HG02571 (cell line): Measurements from ENCODE around the gene TERC.
A peak's percentile ranks its signal among the peaks of the same experiment; 100 is the strongest.

Experiments used
- ATAC-seq: cut with Tn5 transposase; IDR thresholded peaks from one replicate; pipeline ENCODE4 v1.9.1; 2021; ENCODE audit warnings: mild to moderate bottlenecking, moderate library complexity; ENCODE audit not compliant: unreplicated experiment

The TERC gene

DNA sequence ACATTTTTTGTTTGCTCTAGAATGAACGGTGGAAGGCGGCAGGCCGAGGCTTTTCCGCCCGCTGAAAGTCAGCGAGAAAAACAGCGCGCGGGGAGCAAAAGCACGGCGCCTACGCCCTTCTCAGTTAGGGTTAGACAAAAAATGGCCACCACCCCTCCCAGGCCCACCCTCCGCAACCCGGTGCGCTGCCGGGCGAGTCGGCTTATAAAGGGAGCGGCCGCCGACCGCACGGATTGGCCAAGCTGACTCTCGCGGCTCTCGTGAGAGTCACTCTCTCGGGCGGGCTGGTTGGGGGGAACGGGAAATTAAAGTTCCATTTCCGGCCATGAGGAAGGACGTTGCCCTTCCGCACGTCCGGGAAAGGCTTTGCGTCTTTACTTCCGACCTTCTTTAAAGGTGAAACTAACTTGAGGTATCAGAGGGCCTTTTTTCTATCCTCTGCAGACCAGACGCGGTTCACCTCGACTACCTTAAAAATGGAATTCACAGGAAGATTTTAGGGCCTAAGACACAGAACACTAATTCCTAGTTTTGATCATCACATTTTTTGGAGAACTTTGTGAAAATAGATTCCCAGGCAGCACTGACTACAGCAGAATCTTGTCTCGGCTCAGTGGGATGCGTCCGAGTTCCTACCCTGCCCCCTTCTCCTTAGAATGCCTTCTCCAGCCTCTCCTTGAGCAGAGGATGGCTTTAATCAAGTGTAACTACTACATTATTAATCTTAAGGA lies at the start of gene TERC:
Gene TERC, minus strand, starts transcription at position 179 of the 731 bp plus-strand sequence.
- ATAC-seq, result peak; percentile 70

DNA sequence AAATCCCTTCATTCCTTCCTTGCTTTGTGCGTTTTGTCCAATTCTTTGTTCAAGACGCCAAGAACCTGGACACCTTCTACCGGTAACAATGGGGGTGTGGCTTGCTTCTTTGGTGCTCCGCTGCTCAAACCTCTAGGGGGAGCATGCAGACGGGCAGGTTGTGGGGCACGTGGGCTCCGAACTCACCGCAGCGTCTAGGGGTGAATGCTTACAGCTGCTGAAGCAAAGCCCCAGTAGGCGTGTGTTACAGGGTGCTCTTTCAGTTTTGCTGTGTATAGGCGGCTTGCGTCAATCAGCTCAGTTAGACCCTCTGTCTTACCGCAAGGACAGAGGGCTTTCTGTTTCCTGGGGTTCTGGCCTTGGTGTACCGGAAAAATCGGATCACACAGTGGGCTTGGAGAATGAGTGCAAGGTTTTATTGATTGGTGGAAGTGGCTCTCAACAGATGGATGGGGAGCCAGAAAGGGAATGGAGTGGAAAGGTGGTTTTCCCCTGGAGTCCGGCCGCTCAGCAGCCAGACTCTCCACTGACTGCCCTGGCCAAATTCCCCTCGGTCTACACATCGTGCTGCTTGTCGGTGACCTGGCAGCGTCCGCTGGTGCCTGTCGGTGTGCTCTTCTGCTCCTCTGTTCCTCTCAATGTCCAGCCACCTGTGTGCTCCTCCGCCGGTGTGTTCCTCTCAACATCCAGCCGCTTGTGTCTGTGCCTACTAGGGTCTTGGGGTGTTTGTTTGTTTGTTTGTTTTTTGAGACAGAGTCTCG lies 49.1 kb upstream of the TERC start:
- ATAC-seq, result peak; percentile 85

DNA sequence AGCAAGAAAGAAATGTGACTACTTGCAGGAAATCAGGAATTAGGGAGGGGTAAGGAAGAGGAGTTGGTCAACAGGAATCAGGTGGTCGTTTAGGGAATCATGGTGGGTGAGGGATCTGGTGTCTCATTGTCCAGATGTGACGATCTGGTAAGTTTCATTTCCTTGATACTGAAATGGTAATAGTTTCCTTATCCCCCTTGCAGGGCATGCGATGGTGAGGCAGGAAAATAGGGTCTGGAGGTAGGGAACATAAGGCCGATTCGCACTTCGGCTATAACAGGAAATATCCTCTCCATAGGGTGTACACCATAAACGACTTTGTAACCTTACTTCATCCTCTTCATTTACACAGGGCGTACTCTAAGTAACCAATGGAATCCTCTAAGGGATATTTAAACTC lies 48.4 kb upstream of the TERC start:
- no peak for ATAC-seq

DNA sequence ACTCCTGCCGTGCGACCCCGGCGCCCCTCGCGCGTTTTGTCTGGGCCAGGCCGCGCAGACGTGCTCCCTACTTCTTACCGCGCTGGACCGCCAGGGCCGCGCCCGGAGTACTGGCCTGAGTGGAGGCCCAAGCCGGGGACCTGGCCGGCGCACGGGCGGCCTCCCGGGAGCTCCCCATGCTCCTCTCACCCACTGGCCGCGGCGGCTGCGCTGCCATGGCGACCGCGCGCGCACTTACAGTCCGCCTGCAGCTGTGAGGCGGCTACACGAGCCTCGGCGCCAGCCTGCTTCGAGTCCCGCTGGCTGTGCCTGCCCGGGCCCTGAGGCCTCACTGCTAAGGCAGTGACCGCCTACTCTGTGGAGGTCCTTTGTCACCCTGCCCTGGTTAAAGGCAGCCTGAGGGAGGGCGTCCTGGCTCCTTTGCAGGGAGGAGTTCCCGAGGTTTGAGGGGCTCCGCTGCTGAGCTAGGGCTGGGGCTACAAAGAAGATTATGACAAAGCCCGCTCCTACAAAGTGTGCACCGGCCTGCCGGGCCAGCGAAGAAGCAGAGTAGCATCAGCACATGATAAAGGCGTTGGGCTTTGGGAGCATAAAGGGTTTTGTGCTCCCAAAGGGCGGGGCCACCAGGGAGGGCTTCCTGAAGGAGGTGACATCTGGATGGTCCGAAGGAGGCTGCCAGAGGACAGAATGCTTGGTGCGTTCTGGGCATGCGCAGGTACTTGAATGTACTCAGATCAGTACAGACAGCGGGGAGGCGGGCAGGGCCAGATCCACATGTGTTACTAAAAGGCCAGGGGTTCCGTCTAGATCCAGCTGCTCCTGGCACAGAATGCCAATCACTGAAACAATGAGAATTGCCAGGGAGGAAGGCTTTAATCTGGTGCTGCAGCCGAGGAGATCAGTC lies 47.7 kb upstream of the TERC start, which contains the start of the genes LRRC34 and LRRIQ4:
Gene LRRC34, minus strand, starts transcription at position 573 of the 904 bp plus-strand sequence. Its CDS starts 356 bp downstream, at position 217.
Gene LRRIQ4, plus strand, starts transcription at position 539 of the 904 bp plus-strand sequence. CDS start 9,052 bp downstream, outside the sequence.
- ATAC-seq, result peak; percentile 67

DNA sequence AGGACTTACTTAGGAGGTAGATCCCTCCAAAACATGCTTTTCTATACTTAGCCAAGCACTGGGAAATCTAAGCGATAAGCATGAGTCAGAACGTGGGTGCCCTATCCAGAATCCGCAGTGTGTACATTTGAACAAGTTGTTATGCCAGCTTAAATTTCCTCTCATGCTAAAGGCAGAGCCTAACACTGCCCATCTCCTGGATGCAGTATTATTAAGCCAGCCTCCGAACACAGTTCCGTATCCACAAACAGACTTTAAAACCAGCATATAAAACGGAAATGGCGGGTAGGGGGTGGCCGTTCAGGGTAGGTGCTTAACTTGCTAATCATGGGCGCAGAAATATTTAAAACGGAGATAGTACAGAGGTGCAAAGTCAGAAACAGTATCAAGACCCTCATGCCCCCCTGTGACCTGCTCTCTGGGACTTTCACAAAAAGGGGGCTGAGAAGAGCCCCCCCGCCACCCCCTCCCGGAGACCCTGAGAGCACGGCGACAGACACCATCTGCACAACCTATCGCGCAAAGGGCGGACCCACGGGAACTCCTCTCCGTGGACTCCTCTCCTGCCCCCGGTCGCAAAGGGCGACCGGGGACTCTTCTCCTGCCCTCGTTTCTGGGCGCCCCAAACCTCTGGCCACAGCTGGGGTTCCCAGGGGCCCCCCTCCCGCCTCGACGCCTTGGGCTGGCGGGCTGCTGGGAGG lies 46.9 kb upstream of the TERC start:
- no peak for ATAC-seq

DNA sequence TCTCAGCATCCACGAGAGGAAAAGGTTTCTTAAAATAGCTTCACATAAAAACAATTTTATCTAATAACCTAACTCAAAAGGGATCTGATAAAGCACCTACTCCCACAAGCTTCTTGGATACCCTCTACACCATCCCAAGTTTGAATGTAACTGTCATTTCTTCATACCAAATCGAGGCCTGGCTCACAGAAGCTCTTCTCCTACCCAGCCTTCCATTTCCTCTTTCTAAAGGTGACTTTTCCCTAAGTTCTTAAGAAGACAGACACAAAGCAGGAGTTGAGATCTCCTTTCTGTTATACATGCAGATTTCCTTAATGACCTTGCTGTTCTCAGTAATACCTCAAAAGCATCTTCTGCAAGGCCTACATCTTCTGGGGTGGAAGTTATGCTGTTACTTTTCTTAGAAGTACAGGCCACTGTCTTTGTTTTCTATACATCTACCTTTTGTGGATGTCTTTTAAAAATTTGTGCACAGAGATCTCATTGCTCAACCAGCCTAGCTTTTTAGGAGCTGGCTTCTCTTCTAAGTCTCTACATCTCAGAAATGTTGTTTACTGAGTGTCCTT lies 44.5 kb upstream of the TERC start:
- no peak for ATAC-seq

DNA sequence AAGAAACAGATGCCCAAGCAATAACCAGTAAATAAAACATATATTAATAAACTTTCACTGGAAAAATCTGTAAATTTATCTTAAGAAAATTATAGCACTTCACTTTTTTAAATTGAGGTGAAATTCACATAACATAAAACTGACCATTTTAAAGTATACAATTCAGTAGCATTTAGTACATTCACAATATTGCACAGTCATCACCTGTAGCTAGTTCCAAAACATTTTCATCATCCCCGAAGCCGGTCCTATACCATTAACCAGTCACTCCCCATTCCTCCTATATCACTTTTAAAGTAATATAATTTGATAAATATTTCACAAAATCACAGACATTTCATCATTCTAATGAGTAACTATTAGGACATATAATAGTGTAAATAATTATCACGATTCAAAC lies 39.8 kb upstream of the TERC start:
- no peak for ATAC-seq

DNA sequence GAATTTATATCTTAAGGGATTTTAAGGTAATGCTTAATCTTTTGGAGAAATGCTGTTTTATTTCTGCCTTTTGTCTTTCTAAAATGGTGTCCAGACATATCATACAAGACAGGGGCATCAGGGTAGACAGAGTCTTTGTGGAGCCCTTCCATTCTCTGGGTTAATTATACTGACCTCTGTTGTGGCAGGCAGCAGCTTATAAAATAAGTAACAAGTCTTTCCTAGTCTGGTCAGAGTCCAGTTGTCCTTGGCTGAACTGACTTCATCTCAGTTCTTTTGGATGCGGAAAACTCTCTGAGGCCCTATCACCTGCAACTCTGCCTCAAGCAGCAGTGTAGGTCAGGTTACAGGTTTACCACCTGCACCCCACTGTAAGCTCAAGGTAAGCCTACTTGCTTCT lies 27.5 kb upstream of the TERC start:
- ATAC-seq, result no peak

DNA sequence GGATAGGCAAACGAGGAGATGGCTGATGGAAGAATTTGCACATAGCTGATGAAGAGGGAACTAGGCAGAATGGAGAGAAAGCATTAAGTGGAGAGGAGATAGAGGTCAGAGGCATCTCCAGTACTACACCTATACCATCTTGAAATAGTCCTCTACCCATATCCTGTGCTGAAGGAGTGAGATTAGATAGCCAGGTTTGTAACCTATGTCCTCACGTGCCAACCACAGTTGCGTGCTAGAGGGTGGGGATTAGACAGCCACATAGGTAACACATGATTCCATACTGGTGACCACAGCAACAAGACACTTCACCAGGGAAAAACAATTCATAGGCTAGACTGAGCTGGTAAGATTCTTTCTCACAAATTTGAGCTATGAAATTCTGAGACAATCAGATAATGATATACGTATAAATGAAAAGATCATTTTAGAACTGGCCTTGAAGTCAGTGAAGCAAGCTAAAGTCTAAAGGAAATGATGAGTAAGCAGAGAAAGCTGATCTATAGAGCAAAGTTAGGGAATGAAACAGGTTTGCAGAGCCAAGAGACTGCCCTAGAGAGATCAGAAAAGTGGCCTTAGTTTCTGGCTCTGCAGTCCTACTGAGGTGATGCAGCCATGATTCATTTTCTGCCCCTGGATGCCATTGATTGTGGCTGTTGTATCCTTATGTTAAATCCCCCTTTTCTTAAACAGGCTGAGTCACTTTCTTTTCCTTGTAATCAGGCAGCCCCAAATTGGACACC lies 26.0 kb upstream of the TERC start:
- ATAC-seq, result no peak

DNA sequence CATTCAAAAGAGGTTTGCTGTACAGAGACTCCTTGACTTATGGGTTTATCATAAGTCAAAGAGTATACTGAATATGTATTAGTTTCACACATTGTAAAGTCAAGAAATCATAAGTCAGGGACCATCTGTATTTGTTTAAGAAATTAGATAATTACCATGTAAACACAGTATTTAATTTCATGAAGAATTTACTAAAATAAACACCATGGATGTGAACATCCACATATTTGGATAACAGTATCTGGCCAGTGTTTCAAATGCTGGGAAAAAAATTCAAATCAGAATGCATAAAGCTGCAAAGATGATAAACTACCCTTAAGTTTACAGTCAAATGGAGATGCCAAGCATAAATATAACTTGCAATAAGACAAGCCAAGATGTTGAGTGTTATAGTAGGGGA lies 25.4 kb upstream of the TERC start:
- no peak for ATAC-seq

DNA sequence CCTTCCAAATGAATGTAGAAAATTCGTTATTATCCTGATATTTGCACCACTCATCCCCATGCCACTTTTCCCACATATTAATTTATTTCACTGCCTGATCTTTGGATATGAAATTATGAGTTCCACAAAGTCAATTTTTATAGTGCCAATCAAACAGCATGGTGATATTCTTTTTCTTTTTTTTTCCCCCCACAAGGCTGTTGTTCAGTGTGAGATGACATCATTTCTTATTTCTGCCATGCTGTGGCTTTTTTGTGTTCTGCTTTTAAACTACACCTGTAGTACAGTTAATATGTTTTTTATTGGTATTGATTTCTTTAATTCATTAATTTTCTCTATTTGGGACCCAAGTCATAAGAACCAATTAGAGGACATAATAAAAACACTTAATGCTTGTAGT lies 22.9 kb upstream of the TERC start:
- no peak for ATAC-seq

DNA sequence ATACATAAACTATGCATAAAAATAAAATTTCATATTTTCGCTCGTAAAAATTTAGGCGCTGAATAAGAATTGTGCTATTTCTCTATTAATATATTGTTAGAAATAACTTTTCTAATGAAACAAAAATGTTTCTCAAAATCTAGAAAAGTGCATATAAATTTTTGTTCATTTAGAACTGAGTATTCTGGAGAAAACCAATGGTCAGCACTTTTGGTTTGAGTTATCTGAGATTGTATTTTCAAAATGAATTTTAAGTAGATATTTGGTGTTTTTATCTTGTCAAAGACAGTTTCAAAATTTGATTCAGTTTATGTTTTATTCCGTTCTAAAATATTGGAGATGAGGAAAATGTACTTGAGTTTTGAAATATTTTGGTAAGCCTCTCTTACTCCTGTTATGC lies 22.3 kb upstream of the TERC start:
- no peak for ATAC-seq

DNA sequence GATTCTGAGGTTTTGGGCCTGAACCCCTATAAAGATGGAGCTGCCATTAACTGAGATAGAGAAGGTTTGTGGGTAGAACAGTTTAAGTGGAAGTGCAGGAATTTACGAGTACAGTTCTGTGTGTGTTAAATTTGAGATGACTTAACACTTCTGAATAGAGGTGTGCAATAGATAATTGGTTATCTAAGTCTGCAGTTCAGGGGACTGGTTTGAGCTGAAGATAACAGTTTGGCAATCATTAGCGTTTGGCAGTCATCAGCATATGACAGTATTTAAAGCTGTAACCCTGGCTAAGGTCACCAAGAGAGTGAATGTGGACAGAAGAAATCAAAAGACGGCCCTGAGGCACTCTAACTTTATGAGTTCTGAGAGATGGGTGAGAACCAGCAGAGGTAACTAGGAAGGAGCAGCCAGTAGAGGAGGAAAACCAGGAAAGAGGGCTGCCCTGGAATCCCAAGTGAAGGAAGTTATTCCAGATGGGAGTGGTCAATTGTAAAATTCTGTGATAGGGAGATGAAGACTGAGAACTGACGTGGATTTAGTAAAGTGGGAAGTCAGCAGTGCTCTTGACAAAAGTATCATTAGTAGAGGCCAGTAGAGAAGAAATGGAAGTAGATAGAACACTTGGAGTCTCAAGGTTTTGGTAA lies 16.5 kb upstream of the TERC start:
- no peak for ATAC-seq

DNA sequence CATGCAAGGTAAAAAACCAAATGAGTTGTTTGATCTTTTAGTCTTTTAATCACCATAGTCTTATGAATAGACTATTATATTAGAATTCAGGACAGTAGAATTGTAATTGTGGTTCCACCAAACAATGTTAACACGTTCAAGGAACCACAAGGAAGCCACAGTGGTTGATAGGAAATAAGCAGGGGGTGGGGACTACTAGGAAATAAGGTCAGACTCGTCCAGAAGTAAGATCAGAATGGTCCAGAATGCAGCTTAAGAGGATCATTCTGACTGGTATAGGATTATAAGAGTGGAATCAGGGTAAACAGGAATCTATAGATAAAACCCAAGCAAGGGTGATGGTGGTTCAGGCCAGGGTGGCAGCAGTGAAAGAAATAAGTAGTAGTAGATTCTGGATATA lies 15.9 kb upstream of the TERC start:
- no peak for ATAC-seq

DNA sequence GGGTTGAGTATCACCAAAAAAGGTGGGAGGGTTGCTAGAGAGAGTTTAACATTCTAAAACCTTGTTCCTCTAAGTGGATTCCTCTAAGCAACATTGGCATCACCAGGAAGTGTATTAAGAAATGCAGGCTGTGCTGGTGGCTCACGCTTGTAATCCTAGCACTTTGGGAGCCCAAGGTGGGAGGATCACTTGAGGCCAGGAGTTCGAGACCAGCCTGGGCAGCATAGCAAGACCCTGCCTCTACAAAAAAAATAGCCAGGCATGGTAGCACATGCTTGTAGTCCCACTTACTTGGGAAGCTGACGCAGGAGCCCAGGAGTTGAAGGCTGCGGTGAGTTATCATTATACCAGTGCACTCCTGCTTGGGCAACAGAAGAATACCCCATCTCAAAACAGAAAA lies 13.0 kb upstream of the TERC start:
- no peak for ATAC-seq

DNA sequence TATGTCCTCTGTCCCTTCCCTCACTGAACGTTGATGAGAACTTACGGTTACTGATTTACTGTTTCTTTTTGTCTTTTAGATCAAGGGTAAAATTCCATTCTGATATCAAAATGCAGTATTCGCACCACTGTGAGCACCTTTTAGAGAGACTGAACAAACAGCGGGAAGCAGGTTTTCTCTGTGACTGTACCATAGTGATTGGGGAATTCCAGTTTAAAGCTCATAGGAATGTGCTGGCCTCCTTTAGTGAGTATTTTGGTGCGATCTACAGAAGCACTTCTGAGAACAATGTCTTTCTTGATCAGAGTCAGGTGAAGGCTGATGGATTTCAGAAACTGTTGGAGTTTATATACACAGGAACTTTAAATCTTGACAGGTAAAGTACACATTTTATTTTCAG lies 9.3 kb upstream of the TERC start:
- ATAC-seq, result no peak

DNA sequence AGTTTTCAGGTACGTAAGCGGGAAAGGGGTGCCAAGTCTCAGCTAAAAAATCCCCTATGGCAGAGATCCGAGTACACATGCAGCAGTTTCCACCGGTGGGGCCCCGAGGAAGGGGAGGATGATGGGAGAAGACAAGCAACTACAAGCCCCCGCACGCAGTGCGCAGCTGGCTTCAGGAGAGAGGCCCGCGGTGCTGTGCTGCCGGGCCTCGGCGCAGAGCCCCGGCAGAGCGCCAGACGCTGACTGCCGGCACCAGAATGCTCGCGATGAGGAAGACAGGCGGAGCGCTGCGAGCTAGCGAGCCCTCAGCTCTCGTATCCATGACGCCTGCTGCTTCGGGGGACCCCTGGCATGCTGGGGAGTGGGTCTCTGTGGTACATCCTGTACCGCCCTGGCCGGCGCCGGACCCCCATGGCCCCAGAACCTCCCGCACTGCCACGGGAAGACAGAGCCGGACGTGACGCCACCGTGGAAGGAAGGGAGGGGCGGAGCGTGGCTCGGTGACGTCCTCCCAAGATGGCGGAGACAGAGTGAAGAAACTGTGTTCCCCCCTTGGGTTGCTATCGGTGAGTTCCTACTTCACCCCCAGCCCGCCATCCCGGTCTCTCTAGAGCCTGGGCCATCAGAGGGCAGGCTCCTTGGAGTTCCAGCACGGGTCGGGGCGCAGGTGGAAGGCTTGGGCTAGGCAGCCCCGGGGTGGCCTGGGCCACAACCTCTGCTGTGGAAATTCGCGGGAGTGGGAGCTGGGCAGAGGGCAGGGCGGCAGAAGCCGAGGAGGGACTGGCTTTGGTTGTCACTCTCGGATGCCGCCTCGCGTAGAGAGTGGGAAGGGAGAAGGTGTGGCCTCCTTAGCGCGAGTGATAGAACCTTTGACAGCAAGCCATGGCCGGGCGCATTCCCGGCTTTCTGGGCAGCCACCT lies 8.3 kb upstream of the TERC start, which contains the start of gene MYNN:
Gene MYNN, plus strand, starts transcription at position 500 of the 920 bp plus-strand sequence. CDS start 900 bp downstream, outside the sequence.
- peak; percentile 78 for ATAC-seq
